Right lobe of liver (tissue), 6 donors: ENCODE results near the gene CEP112. TPM values are rescaled to one million over a fixed set of nuclear protein-coding genes. Genes with fewer than 3 reads are reported as not detected.
A peak's percentile ranks its signal among the peaks of the same experiment; 100 is the strongest.
"Not testable (repeated sequence)": the region's sequence is repeated elsewhere in the genome, so short reads cannot be mapped to it uniquely, and the experiment has no call there.

Source experiments
- ATAC-seq, 4 donors: fragments of 200-7000 bp; cut with Tn5 transposase; one replicate each; pipeline ENCODE4 v1.9.1; 2020; ENCODE audit warnings: mild to moderate bottlenecking in 4 of 4, moderate library complexity in 4 of 4
- DNase-seq, 3 donors: peaks; one replicate each; pipeline ENCODE4 v3.0.0-alpha.2; 2020
- H3K27ac ChIP-seq, 3 donors: fragments of 200-600 bp; one replicate each; pipeline ENCODE4 v1.8.0; 2022
- H3K27me3 ChIP-seq, 2 donors: fragments of 200-600 bp; one replicate each; pipeline ENCODE4 v1.8.0; 2022
- H3K36me3 ChIP-seq, 4 donors: fragments of 200-600 bp; sonication (generic) in 1 of 4; one replicate each; pipeline versions ENCODE4 v1.5.1 to v1.8.0; 2017 to 2022; ENCODE audit warnings: control low read depth in 1 of 4
- H3K4me1 ChIP-seq, 4 donors: fragments of 200-600 bp; sonication (generic) in 1 of 4; one replicate each; pipeline versions ENCODE4 v1.5.1 to v1.8.0; 2017 to 2022; ENCODE audit warnings: control low read depth in 1 of 4
- H3K4me3 ChIP-seq, 3 donors: fragments of 200-600 bp; one replicate each; pipeline ENCODE4 v1.8.0; 2022
- H3K9me3 ChIP-seq, 4 donors: fragments of 200-600 bp; sonication (generic) in 1 of 4; one replicate each; pipeline versions ENCODE4 v1.5.1 to v1.8.0; 2017 to 2022; ENCODE audit warnings: control low read depth in 1 of 4
- CTCF ChIP-seq, 4 donors: fragments of 200-600 bp in 3 of 4; fragments of 450-650 bp in 1 of 4; IDR thresholded peaks; one replicate each; pipeline versions ENCODE4 v1.5.1 to v1.8.0; 2016 to 2022; ENCODE audit warnings: antibody characterized with exemption in 4 of 4, mild to moderate bottlenecking in 2 of 4
- POLR2A ChIP-seq: fragments of 450-650 bp; IDR thresholded peaks from one replicate; pipeline ENCODE4 v1.6.1; 2017; ENCODE audit warnings: antibody characterized with exemption, mild to moderate bottlenecking
- WGBS: methylation state at CpG from one replicate; pipeline ENCODE4 v1.1.6; 2018; ENCODE audit warnings: low coverage, low lambda C conversion rate; ENCODE audit not compliant: insufficient coverage; ENCODE audit errors: missing lambda C conversion rate; 5-methylcytosine and 5-hydroxymethylcytosine counted together
- intact Hi-C, 2 donors: fragments of 100-400 bp; cut with DNase I; formaldehyde crosslinking; loops; one replicate each; pipeline versions ENCODE4 v1.11.2 to v1.14.1; 2022
- total RNA-seq, 6 experiments: library from RNA; depleted of rRNA in 2 of 6; stranded (reverse); fragments of >200 nt in 2 of 6; fragmentation: NEBNext Ultra II Directional in 3 of 6; extraction: Animal tissue kit (Norgen Biotek cat#: 25700) in 3 of 6; gene quantifications; one replicate each; pipeline versions ENCODE4 v1.1.0 to v1.2.4, GENCODE V29; 2016 to 2023
- donor health status: DM: no; HTN: yes; CAD: no.
- donor health status: DM: no; HTN: no; CAD: no.
- donor health status: DM: no; HTN: no; CAD: no.
- donor health status: DM: no; HTN: yes; CAD: no.
- donor health status: DM: no; HTN: yes; CAD: no.

Gene CEP112
- total RNA-seq, 6 experiments from 2014 or later: 2.2 to 4.6 (median 3.9) TPM

GRCh38 chr17:66091445-66092080 is 100.4 kb downstream of the CEP112 start:
- DNase-seq (no peak), ATAC-seq (no peak)
- H3K4me3 ChIP-seq: no peak overlapping the region
- no peaks in the 10 kb centered on the region for H3K9me3 ChIP-seq
- H3K27me3 ChIP-seq: no peaks in the 10 kb centered on the region
- no peak overlapping the region for H3K27ac ChIP-seq
- H3K36me3 ChIP-seq: no peaks in the 10 kb centered on the region
- TF ChIP-seq CTCF (IDR thresholded peaks at IDR 0.05) (no peak), POLR2A (no peak)
- H3K4me1 ChIP-seq: no peaks in the 10 kb centered on the region
- intact Hi-C loops: no loop called here
- 83% methylated on average over 3 of the region's 3 CpGs for WGBS

- H3K27me3 ChIP-seq: no peaks in the 10 kb centered on the region
- no peak for TF ChIP-seq CTCF (IDR thresholded peaks at IDR 0.05)
- no peak for TF ChIP-seq POLR2A
- ATAC-seq: no peak
- WGBS: 83% methylated on average over 1 of the region's 1 CpG
- no peak for DNase-seq
- H3K4me3 ChIP-seq: no peak overlapping the region
- intact Hi-C loops: no loop called here
- no peak overlapping the region for H3K27ac ChIP-seq
- H3K36me3 ChIP-seq: no peaks in the 10 kb centered on the region
- no peaks in the 10 kb centered on the region for H3K9me3 ChIP-seq
- no peaks in the 10 kb centered on the region for H3K4me1 ChIP-seq
Measured at GRCh38 chr17:66089764-66090163, 102.2 kb downstream of the CEP112 start.

DNA sequence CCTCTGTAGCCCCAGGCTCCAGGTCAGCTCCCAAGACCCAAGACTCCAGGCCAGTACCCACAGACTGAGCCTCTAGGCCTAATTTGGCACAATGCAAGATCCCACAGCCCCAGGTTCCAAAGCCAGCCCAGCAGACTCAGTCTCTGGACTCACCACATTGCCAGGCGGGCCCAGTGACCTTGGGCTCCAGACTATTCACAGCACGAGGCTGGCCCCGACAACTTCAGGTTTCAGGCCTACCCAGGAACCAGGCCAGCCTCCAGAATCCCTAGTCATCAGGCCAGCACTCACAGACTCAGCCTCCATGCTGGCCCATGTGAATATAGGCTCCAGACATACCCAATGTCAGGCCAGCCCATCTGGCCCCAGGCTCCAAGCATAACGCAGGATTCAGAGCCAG is 103.8 kb downstream of the CEP112 start:
- intact Hi-C loops: no loop called here
- Histone ChIP-seq H3K9me3 (no peaks in the 10 kb centered on the region), H3K4me3 (no peak overlapping the region), H3K36me3 (no peaks in the 10 kb centered on the region), H3K4me1 (no peaks in the 10 kb centered on the region), H3K27ac (no peak overlapping the region), H3K27me3 (no peaks in the 10 kb centered on the region)
- TF ChIP-seq CTCF (IDR thresholded peaks at IDR 0.05) (no peak), POLR2A (no peak)
- no CpG with 5 or more reads among the region's 4 CpGs for WGBS
- ATAC-seq (peak in 1 of 4 donors; percentile 23), DNase-seq (no peak)

DNA sequence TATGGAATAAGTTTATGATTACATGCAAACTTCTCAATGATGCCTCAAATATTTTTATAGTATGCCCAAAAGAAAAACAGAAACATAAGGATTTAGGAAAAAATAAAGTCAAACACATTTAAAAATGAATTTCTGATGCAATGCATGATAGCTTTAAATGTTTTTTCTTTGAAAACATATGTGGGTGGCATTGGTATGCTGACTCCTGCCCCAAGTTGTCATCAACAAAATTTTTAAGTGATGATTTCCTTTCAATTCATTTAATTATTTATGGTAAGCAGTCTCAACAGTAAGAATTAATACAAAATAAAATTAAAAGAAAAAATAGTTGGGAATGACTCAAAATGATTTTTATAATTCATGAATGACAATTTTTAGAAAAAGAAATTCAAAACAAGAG is 104.9 kb downstream of the CEP112 start:
- H3K9me3 ChIP-seq: no peaks in the 10 kb centered on the region
- H3K4me3 ChIP-seq: no peak overlapping the region
- H3K27ac ChIP-seq: no peak overlapping the region
- intact Hi-C loops: no loop called here
- H3K36me3 ChIP-seq: no peaks in the 10 kb centered on the region
- DNase-seq (no peak), ATAC-seq (no peak)
- H3K27me3 ChIP-seq: no peaks in the 10 kb centered on the region
- H3K4me1 ChIP-seq: no peaks in the 10 kb centered on the region
- no peak for TF ChIP-seq POLR2A
- TF ChIP-seq CTCF (IDR thresholded peaks at IDR 0.05): no peak

- H3K36me3 ChIP-seq: no peaks in the 10 kb centered on the region
- DNase-seq: no peak
- 84% methylated on average over 2 of the region's 2 CpGs for WGBS
- H3K9me3 ChIP-seq: no peaks in the 10 kb centered on the region
- H3K27me3 ChIP-seq: no peaks in the 10 kb centered on the region
- TF ChIP-seq POLR2A: no peak
- TF ChIP-seq CTCF (IDR thresholded peaks at IDR 0.05): no peak
- no peak overlapping the region for H3K4me3 ChIP-seq
- intact Hi-C loops: no loop called here
- no peaks in the 10 kb centered on the region for H3K4me1 ChIP-seq
- no peak for ATAC-seq
- H3K27ac ChIP-seq: no peak overlapping the region
Measured at GRCh38 chr17:66085221-66085620, 106.7 kb downstream of the CEP112 start.

GRCh38 chr17:66080670-66081069 is 111.3 kb downstream of the CEP112 start:
- H3K36me3 ChIP-seq, H3K27ac ChIP-seq, DNase-seq, ATAC-seq, H3K27me3 ChIP-seq, intact Hi-C loops, H3K4me1 ChIP-seq, H3K9me3 ChIP-seq, H3K4me3 ChIP-seq: not testable (repeated sequence)
- WGBS: 84% methylated on average over 3 of the region's 3 CpGs
